PC-9 (cell line): ENCODE measurements around the gene TIAM2. TPM values are rescaled to one million over a fixed set of nuclear protein-coding genes. Genes with fewer than 3 reads are reported as not detected.

Source experiments
- BruUV-seq: library from RNA; stranded (reverse); fragments of 400-500 nt; replicated peaks from 2 replicates; lab custom pipeline; 2021; lab: Mats Ljungman, UMichigan
- CTCF ChIA-PET: fragments of 300-600 bp; sonication (Branson Sonifier 250); formaldehyde crosslinking; loops from one replicate; lab custom pipeline; 2022; ENCODE audit warnings: antibody characterized with exemption; lab: Charles Lee
- POLR2A ChIA-PET: fragments of 300-600 bp; sonication (Branson Sonifier 250); formaldehyde crosslinking; loops from one replicate; lab custom pipeline; 2022; ENCODE audit warnings: antibody characterized with exemption; ENCODE audit not compliant: unreplicated experiment; lab: Charles Lee
- DNase-seq, 2 experiments: peaks; one replicate each; pipeline versions ENCODE4 v3.0.0 to v3.0.0-alpha.2; 2015 to 2022; ENCODE audit warnings: mixed read lengths in 1 of 2
- H2AFZ ChIP-seq: fragments of 200-600 bp; sonication (generic); 2 replicates; pipeline ENCODE4 v1.8.1; 2017; ENCODE audit warnings: antibody characterized with exemption
- H3F3A ChIP-seq: fragments of 200-600 bp; sonication (generic); 2 replicates; pipeline ENCODE4 v1.8.1; 2017; ENCODE audit warnings: antibody characterized with exemption, mild to moderate bottlenecking, low read depth; ENCODE audit not compliant: insufficient read depth
- H3K27ac ChIP-seq: fragments of 200-600 bp; sonication (generic); 2 replicates; pipeline ENCODE4 v1.6.1; 2016; ENCODE audit warnings: mixed run types
- H3K27me3 ChIP-seq: fragments of 200-600 bp; sonication (generic); 2 replicates; pipeline ENCODE4 v1.6.1; 2016; ENCODE audit warnings: low read depth, mixed run types; ENCODE audit not compliant: insufficient read depth
- H3K36me3 ChIP-seq: fragments of 200-600 bp; sonication (generic); 2 replicates; pipeline ENCODE4 v1.6.1; 2016; ENCODE audit warnings: low read depth, mixed run types
- H3K4me1 ChIP-seq: fragments of 200-600 bp; sonication (generic); replicated peaks from 2 replicates; pipeline ENCODE4 v1.6.1; 2016; ENCODE audit warnings: mixed run types; ENCODE audit not compliant: insufficient read depth
- H3K4me2 ChIP-seq: fragments of 200-600 bp; sonication (generic); 2 replicates; pipeline ENCODE4 v1.6.1; 2017; ENCODE audit warnings: mixed run types
- H3K4me3 ChIP-seq: fragments of 200-600 bp; sonication (generic); 2 replicates; pipeline ENCODE4 v1.6.1; 2016; ENCODE audit warnings: mixed run types
- H3K79me2 ChIP-seq: fragments of 200-600 bp; sonication (generic); 2 replicates; pipeline ENCODE4 v1.6.1; 2017; ENCODE audit warnings: low read depth, mixed run types
- H3K9me2 ChIP-seq: fragments of 200-600 bp; sonication (generic); 2 replicates; pipeline ENCODE4 v1.8.1; 2017; ENCODE audit warnings: mild to moderate bottlenecking; ENCODE audit not compliant: insufficient read depth
- H3K9me3 ChIP-seq: fragments of 200-600 bp; sonication (generic); 2 replicates; pipeline ENCODE4 v1.8.1; 2016; ENCODE audit warnings: low read depth; ENCODE audit not compliant: insufficient read depth
- H4K20me1 ChIP-seq: fragments of 200-600 bp; sonication (generic); 2 replicates; pipeline ENCODE4 v1.8.1; 2017; ENCODE audit not compliant: insufficient read depth
- CTCF ChIP-seq: fragments of 200-600 bp; sonication (generic); conservative IDR thresholded peaks from 2 replicates; pipeline ENCODE4 v1.6.1; 2017; ENCODE audit warnings: mixed run types, antibody characterized with exemption, mild to moderate bottlenecking, moderate library complexity
- EZH2 ChIP-seq: fragments of 200-600 bp; sonication (generic); IDR thresholded peaks from 2 replicates; pipeline ENCODE4 v1.8.0; 2017; ENCODE audit warnings: antibody characterized with exemption, low read depth
- intact Hi-C: fragments of 100-400 bp; cut with micrococcal nuclease; formaldehyde crosslinking; loops from one replicate; pipeline ENCODE4 v1.10.0; 2022; ENCODE audit not compliant: unreplicated experiment
- total RNA-seq: library from RNA; stranded (reverse); gene quantifications from 2 replicates; pipeline ENCODE4 v1.2.3, GENCODE V29; 2021

Gene TIAM2
- total RNA-seq, 1 experiment from 2014 or later: 11.4 TPM

- CTCF ChIA-PET: no interaction called here
- no peak for DNase-seq
Measured at GRCh38 chr6:154981079-154981870, 13.8 kb upstream of the TIAM2 start.

GRCh38 chr6:154984146-154984545 is 11.0 kb upstream of the TIAM2 start:
- no peak overlapping the region for H3K4me2 ChIP-seq
- H3F3A ChIP-seq: no peaks in the 10 kb centered on the region
- intact Hi-C loops: no loop called here
- no TSS peak for BruUV-seq
- DNase-seq: no peak
- H3K4me1 ChIP-seq: no peaks in the 10 kb centered on the region
- ChIA-PET POLR2A (no interaction called here), CTCF (no interaction called here)
- no peaks in the 10 kb centered on the region for H4K20me1 ChIP-seq
- H3K9me3 ChIP-seq: no peaks in the 10 kb centered on the region
- H3K27ac ChIP-seq: no peak overlapping the region
- H3K9me2 ChIP-seq: no peaks in the 10 kb centered on the region
- H3K27me3 ChIP-seq: no peaks in the 10 kb centered on the region
- H2AFZ ChIP-seq: no peak overlapping the region
- no peaks in the 10 kb centered on the region for H3K79me2 ChIP-seq
- H3K4me3 ChIP-seq: no peak overlapping the region
- H3K36me3 ChIP-seq: no peaks in the 10 kb centered on the region
- TF ChIP-seq EZH2 (no peak), CTCF (no peak)

More at GRCh38 chr6:154981079-154981870, 13.8 kb upstream of the TIAM2 start:
- Histone ChIP-seq H3K27me3 (no peaks in the 10 kb centered on the region), H3K4me3 (no peak overlapping the region), H3K4me2 (no peak overlapping the region), H3F3A (no peaks in the 10 kb centered on the region), H3K36me3 (no peaks in the 10 kb centered on the region), H3K27ac (no peak overlapping the region), H3K9me3 (no peaks in the 10 kb centered on the region), H2AFZ (no peak overlapping the region), H3K4me1 (no peaks in the 10 kb centered on the region), H4K20me1 (no peaks in the 10 kb centered on the region), H3K79me2 (no peaks in the 10 kb centered on the region), H3K9me2 (no peaks in the 10 kb centered on the region)
- TF ChIP-seq EZH2 (no peak), CTCF (no peak)
- BruUV-seq: no TSS peak
- intact Hi-C loops: no loop called here
- POLR2A ChIA-PET: no interaction called here

GRCh38 chr6:154986787-154987235 is 8.3 kb upstream of the TIAM2 start:
- Histone ChIP-seq H3K4me3 (no peak overlapping the region), H3K4me2 (no peak overlapping the region), H3K4me1 (no peaks in the 10 kb centered on the region), H3K9me2 (no peaks in the 10 kb centered on the region), H4K20me1 (no peaks in the 10 kb centered on the region), H2AFZ (no peak overlapping the region), H3F3A (no peaks in the 10 kb centered on the region), H3K27me3 (no peaks in the 10 kb centered on the region), H3K36me3 (no peaks in the 10 kb centered on the region), H3K9me3 (no peaks in the 10 kb centered on the region), H3K27ac (no peak overlapping the region), H3K79me2 (no peaks in the 10 kb centered on the region)
- intact Hi-C loops: no loop called here
- TF ChIP-seq CTCF: no peak
- no peak for TF ChIP-seq EZH2
- BruUV-seq: no TSS peak
- ChIA-PET POLR2A (no interaction called here), CTCF (no interaction called here)
- DNase-seq: no peak
